ENCODE data around the gene PRKACB.

Gene PRKACB

DNA sequence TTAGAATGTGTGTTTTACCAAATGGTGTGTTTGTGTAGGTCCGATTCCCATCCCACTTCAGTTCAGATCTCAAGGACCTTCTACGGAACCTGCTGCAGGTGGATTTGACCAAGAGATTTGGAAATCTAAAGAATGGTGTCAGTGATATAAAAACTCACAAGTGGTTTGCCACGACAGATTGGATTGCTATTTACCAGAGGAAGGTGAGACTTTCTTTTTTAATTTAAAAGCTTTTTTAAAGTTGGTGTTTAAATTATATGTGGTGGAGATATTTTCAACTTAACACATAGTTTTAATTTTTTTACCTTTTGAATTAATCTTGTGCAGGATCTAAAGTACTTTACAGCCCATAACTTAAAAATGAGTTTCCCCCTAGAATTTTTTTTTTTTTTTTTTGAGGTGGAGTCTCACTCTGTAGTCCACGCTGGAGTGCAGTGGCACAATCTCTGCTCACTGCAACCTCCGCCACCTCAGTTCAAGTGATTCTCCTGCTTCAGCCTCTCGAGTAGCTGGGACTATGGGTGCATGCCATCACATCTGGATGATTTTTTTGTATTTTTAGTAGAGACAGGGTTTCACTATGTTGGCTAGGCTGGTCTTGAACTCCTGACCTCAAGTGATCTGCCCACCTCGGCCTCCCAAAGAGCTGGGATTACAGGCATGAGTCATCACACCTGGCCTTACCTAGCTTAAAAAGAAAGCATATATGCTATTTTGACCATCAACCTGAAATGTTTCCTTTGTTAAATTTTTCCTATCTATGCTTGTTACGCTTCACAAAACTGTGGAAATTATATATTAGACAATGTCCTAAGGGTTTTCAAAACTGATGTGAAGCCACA, 70.3 kb downstream of the PRKACB start:
- Histone ChIP-seq H4K20me1 (ENCODE audit: low read depth, low read length) (no peaks in the 10 kb centered on the region), H3K36me3 (ENCODE audit: low read length) (peaks cover 25% of the 10 kb centered on the region), H3K27me3 (ENCODE audit: low read length) (no peaks in the 10 kb centered on the region), H3K9me2 (replicated peaks; ENCODE audit: insufficient read depth, low read length) (no peaks in the 10 kb centered on the region), H3K4me2 (ENCODE audit: low read depth, low read length, poor library complexity, severe bottlenecking) (no peak overlapping the region), H3F3A (ENCODE audit: insufficient read depth) (no peaks in the 10 kb centered on the region), H3K9ac (ENCODE audit: low read length) (no peak overlapping the region), H2AFZ (ENCODE audit: low read depth, low read length, severe bottlenecking) (no peak overlapping the region), H3K27ac (ENCODE audit: low read depth, low read length) (no peak overlapping the region), H3K9me3 (ENCODE audit: insufficient read depth, low read length) (no peaks in the 10 kb centered on the region), H3K79me2 (ENCODE audit: insufficient read depth, low read length) (no peaks in the 10 kb centered on the region), H3K4me3 (ENCODE audit: insufficient read depth, low read length, poor library complexity, severe bottlenecking) (no peak overlapping the region)
- TF ChIP-seq CTCF (IDR thresholded peaks at IDR 0.05; ENCODE audit: insufficient read depth, low read length, poor library complexity, severe bottlenecking), result no peak
- no peak for TF ChIP-seq EZH2phosphoT487 (conservative IDR thresholded peaks at IDR 0.05; ENCODE audit: low read length)

DNA sequence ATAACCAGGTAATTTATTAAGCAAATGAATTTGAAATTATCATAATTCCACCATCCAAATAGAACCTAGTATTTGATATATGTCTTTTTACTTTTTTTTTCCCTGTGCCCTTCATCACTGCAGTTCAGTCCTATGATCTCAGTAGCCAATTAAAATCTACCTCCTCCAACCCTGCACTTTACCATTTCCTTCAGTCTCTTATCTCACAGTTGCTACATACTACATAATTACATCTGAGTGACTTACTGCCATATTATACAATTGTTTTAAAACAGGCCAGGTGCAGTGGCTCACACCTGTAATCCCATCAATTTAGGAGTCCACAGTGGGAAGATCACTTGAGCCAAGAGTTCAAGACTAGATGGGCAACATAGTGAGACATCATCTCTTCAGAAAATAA, 73.2 kb downstream of the PRKACB start:
- Histone ChIP-seq H4K20me1 (ENCODE audit: low read depth, low read length) (no peaks in the 10 kb centered on the region), H3K9me2 (replicated peaks; ENCODE audit: insufficient read depth, low read length) (no peaks in the 10 kb centered on the region), H3K9me3 (ENCODE audit: insufficient read depth, low read length) (no peaks in the 10 kb centered on the region), H2AFZ (ENCODE audit: low read depth, low read length, severe bottlenecking) (no peak overlapping the region), H3K9ac (ENCODE audit: low read length) (no peak overlapping the region), H3K79me2 (ENCODE audit: insufficient read depth, low read length) (peaks cover 8% of the 10 kb centered on the region; the same call in 1 of the 2 replicates), H3K4me3 (ENCODE audit: insufficient read depth, low read length, poor library complexity, severe bottlenecking) (no peak overlapping the region), H3K27ac (ENCODE audit: low read depth, low read length) (no peak overlapping the region), H3K36me3 (ENCODE audit: low read length) (peaks cover 33% of the 10 kb centered on the region), H3K4me2 (ENCODE audit: low read depth, low read length, poor library complexity, severe bottlenecking) (no peak overlapping the region), H3K27me3 (ENCODE audit: low read length) (no peaks in the 10 kb centered on the region), H3F3A (ENCODE audit: insufficient read depth) (no peaks in the 10 kb centered on the region)
- no peak for TF ChIP-seq CTCF (IDR thresholded peaks at IDR 0.05; ENCODE audit: insufficient read depth, low read length, poor library complexity, severe bottlenecking)

DNA sequence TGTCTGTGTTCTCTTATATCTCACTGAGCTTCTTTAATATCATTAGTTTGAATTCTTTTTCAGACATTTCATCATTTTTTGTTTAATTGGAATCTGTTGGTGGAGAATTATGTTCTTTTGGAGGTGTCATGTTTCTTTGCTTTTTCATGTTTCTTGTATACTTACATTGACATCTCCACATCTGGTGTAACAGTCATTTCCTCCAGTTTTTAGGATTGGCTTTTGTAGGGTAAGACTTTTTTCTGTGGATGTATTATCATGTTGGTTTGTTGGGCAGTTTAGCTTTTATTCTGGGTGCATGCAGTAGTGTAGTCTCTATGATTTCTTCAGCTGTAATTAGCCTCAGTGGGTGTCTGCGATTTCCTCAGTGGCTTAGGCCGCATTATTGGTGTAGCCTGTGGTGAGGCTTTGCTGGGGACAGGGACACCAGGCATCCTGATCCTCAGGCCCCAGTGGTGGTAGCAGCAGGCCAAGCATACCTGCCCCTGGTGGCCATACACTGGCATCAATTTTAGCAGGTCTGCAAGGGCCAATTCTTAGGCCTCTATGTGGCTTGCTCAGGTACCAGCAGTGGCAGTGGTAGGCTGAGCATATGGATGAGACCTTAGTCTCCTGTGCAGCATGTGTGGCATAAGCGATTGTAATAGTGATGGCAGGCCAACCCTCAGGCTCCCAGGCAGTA, 79.8 kb downstream of the PRKACB start:
- H3K4me2 ChIP-seq (ENCODE audit: low read depth, low read length, poor library complexity, severe bottlenecking), result no peak overlapping the region
- H4K20me1 ChIP-seq (ENCODE audit: low read depth, low read length), result no peaks in the 10 kb centered on the region
- no peak for TF ChIP-seq EZH2phosphoT487 (conservative IDR thresholded peaks at IDR 0.05; ENCODE audit: low read length)
- no peak for TF ChIP-seq CTCF (IDR thresholded peaks at IDR 0.05; ENCODE audit: insufficient read depth, low read length, poor library complexity, severe bottlenecking)
- no peak overlapping the region for H3K9ac ChIP-seq (ENCODE audit: low read length)
- H3F3A ChIP-seq (ENCODE audit: insufficient read depth), result 0 out of 2 replicates have a peak, but pooled peaks cover 6% of the 10 kb centered on the region
- H3K27me3 ChIP-seq (ENCODE audit: low read length), result no peaks in the 10 kb centered on the region
- H3K9me2 ChIP-seq (replicated peaks; ENCODE audit: insufficient read depth, low read length), result no peaks in the 10 kb centered on the region
- peaks cover 8% of the 10 kb centered on the region; the same call in 1 of the 2 replicates for H3K79me2 ChIP-seq (ENCODE audit: insufficient read depth, low read length)
- no peak overlapping the region for H2AFZ ChIP-seq (ENCODE audit: low read depth, low read length, severe bottlenecking)
- no peak overlapping the region for H3K4me3 ChIP-seq (ENCODE audit: insufficient read depth, low read length, poor library complexity, severe bottlenecking)
- H3K9me3 ChIP-seq (ENCODE audit: insufficient read depth, low read length), result no peaks in the 10 kb centered on the region
- no peak overlapping the region for H3K27ac ChIP-seq (ENCODE audit: low read depth, low read length)
- H3K36me3 ChIP-seq (ENCODE audit: low read length), result peaks cover 45% of the 10 kb centered on the region

All from SU-DHL-6 (cell line).